ENCODE results near the gene NPLOC4. TPM values are rescaled to one million over a fixed set of nuclear protein-coding genes. Genes with fewer than 3 reads are reported as not detected.

NPLOC4 gene
- total and polyA plus RNA-seq, 2 donors (not counting 1 experiment from before 2014, with no cell fraction given) = 51.0 to 62.5 TPM

- Histone ChIP-seq H3K27me3 (ENCODE audit: control insufficient read depth, insufficient read depth, low read length) (no peaks in the 10 kb centered on the region), H3K79me2 (ENCODE audit: control insufficient read depth, insufficient read depth, low read length) (peaks cover 30% of the 10 kb centered on the region), H3K4me2 (ENCODE audit: extremely low read depth, insufficient read depth, low read length) (no peak overlapping the region), H3K4me3 (replicated peaks in 1 of 4; ENCODE audit: control extremely low read depth in 1 of 4, insufficient read depth in 1 of 4, low read depth in 3 of 4, low read length in 4 of 4) (no peak overlapping the region), H2AFZ (ENCODE audit: low read length) (no peak overlapping the region), H3K9ac (ENCODE audit: insufficient read depth, low read length) (no peak overlapping the region), H3K9me3 (ENCODE audit: control insufficient read depth, insufficient read depth, low read depth, low read length) (no peaks in the 10 kb centered on the region), H3K27ac (ENCODE audit: insufficient read depth, low read length) (peak overlapping the region; percentile 30), H3K36me3 (ENCODE audit: control insufficient read depth, insufficient read depth, low read length) (peaks cover 18% of the 10 kb centered on the region), H4K20me1 (ENCODE audit: control insufficient read depth, extremely low read depth, insufficient read depth, low read length) (no peaks in the 10 kb centered on the region), H3K4me1 (ENCODE audit: control insufficient read depth, extremely low read depth, insufficient read depth, low read length) (peaks cover 18% of the 10 kb centered on the region)
- TF ChIP-seq EZH2 (IDR thresholded peaks at IDR 0.05; ENCODE audit: low read length, missing control alignments) (no peak), CTCF (conservative IDR thresholded peaks at IDR 0.05 in 1 of 2, IDR thresholded peaks at IDR 0.05 in 1 of 2; ENCODE audit: low read depth in 1 of 2, low read length in 2 of 2) (no peak)
- no peak for DNase-seq (ENCODE audit: low read depth in 2 of 2)
Observed at GRCh38 chr17:81581758-81582157, 55.2 kb downstream of the NPLOC4 start.

GRCh38 chr17:81580481-81580880, 56.4 kb downstream of the NPLOC4 start:
- Histone ChIP-seq H3K4me3 (replicated peaks in 1 of 4; ENCODE audit: control extremely low read depth in 1 of 4, insufficient read depth in 1 of 4, low read depth in 3 of 4, low read length in 4 of 4) (no peak overlapping the region), H3K9ac (ENCODE audit: insufficient read depth, low read length) (no peak overlapping the region), H2AFZ (ENCODE audit: low read length) (no peak overlapping the region), H3K9me3 (ENCODE audit: control insufficient read depth, insufficient read depth, low read depth, low read length) (no peaks in the 10 kb centered on the region), H3K79me2 (ENCODE audit: control insufficient read depth, insufficient read depth, low read length) (peaks cover 33% of the 10 kb centered on the region), H3K4me1 (ENCODE audit: control insufficient read depth, extremely low read depth, insufficient read depth, low read length) (peaks cover 24% of the 10 kb centered on the region), H3K4me2 (ENCODE audit: extremely low read depth, insufficient read depth, low read length) (no peak overlapping the region), H4K20me1 (ENCODE audit: control insufficient read depth, extremely low read depth, insufficient read depth, low read length) (no peaks in the 10 kb centered on the region), H3K27ac (ENCODE audit: insufficient read depth, low read length) (peak overlapping the region; percentile 16), H3K36me3 (ENCODE audit: control insufficient read depth, insufficient read depth, low read length) (peaks cover 16% of the 10 kb centered on the region), H3K27me3 (ENCODE audit: control insufficient read depth, insufficient read depth, low read length) (no peaks in the 10 kb centered on the region)
- no peak for DNase-seq (ENCODE audit: low read depth in 2 of 2)
- TF ChIP-seq CTCF (conservative IDR thresholded peaks at IDR 0.05 in 1 of 2, IDR thresholded peaks at IDR 0.05 in 1 of 2; ENCODE audit: low read depth in 1 of 2, low read length in 2 of 2) (no peak), EZH2 (IDR thresholded peaks at IDR 0.05; ENCODE audit: low read length, missing control alignments) (no peak)

GRCh38 chr17:81579821-81580321, 57.0 kb downstream of the NPLOC4 start:
- Histone ChIP-seq H3K9me3 (ENCODE audit: control insufficient read depth, insufficient read depth, low read depth, low read length) (no peaks in the 10 kb centered on the region), H3K4me1 (ENCODE audit: control insufficient read depth, extremely low read depth, insufficient read depth, low read length) (peaks cover 24% of the 10 kb centered on the region), H4K20me1 (ENCODE audit: control insufficient read depth, extremely low read depth, insufficient read depth, low read length) (no peaks in the 10 kb centered on the region), H3K27me3 (ENCODE audit: control insufficient read depth, insufficient read depth, low read length) (no peaks in the 10 kb centered on the region), H3K27ac (ENCODE audit: insufficient read depth, low read length) (peak overlapping the region; percentile 52), H3K36me3 (ENCODE audit: control insufficient read depth, insufficient read depth, low read length) (peaks cover 16% of the 10 kb centered on the region), H2AFZ (ENCODE audit: low read length) (no peak overlapping the region), H3K9ac (ENCODE audit: insufficient read depth, low read length) (no peak overlapping the region), H3K4me2 (ENCODE audit: extremely low read depth, insufficient read depth, low read length) (no peak overlapping the region), H3K79me2 (ENCODE audit: control insufficient read depth, insufficient read depth, low read length) (peaks cover 35% of the 10 kb centered on the region), H3K4me3 (replicated peaks in 1 of 4; ENCODE audit: control extremely low read depth in 1 of 4, insufficient read depth in 1 of 4, low read depth in 3 of 4, low read length in 4 of 4) (no peak overlapping the region)
- TF ChIP-seq EZH2 (IDR thresholded peaks at IDR 0.05; ENCODE audit: low read length, missing control alignments) (no peak), CTCF (conservative IDR thresholded peaks at IDR 0.05 in 1 of 2, IDR thresholded peaks at IDR 0.05 in 1 of 2; ENCODE audit: low read depth in 1 of 2, low read length in 2 of 2) (no peak)
- peak in 1 of 2 donors; percentile 93 for DNase-seq (ENCODE audit: low read depth in 2 of 2)

Measured in fibroblast of lung (primary cell).